Cardiac muscle cell (in vitro differentiated cells and primary cell): Measurements from ENCODE around the gene WDFY4. TPM values are rescaled to one million over a fixed set of nuclear protein-coding genes. Genes with fewer than 3 reads are reported as not detected.

Experiments
- DNase-seq, 2 donors: peaks; one replicate each; pipeline versions ENCODE4 v3.0.0 to v3.0.0-alpha.2; 2010 to 2017; ENCODE audit warnings: low read depth in 1 of 2, low spot score in 1 of 2
- H3K27ac ChIP-seq: fragments of 200-600 bp; sonication (generic); 2 replicates; pipeline ENCODE4 v1.5.1; 2016
- H3K27me3 ChIP-seq: fragments of 200-600 bp; sonication (generic); 2 replicates; pipeline ENCODE4 v1.6.0; 2016; ENCODE audit warnings: control low read depth
- H3K36me3 ChIP-seq: fragments of 200-600 bp; sonication (generic); 2 replicates; pipeline ENCODE4 v1.5.1; 2016; ENCODE audit warnings: control low read depth
- H3K4me1 ChIP-seq: fragments of 200-600 bp; sonication (generic); 2 replicates; pipeline ENCODE4 v1.8.1; 2017; ENCODE audit warnings: low read depth, mild to moderate bottlenecking, mixed run types
- H3K4me3 ChIP-seq: fragments of 200-600 bp; sonication (generic); 2 replicates; pipeline ENCODE4 v1.5.1; 2016; ENCODE audit warnings: mild to moderate bottlenecking
- H3K9me3 ChIP-seq: fragments of 200-600 bp; sonication (generic); 2 replicates; pipeline ENCODE4 v1.5.1; 2017; ENCODE audit warnings: low read depth, mild to moderate bottlenecking, control low read depth
- CTCF ChIP-seq: IDR thresholded peaks from 2 replicates; pipeline ENCODE4 v1.5.1; 2012; ENCODE audit warnings: low read depth, mild to moderate bottlenecking, low read length
- polyA plus RNA-seq: library from polyadenylated mRNA; unstranded; fragments of >200 nt; fragmentation: Nextera tagmentation; extraction: Ambion mirVana; gene quantifications from 2 replicates; pipeline ENCODE4 v1.2.1, GENCODE V29; 2016
- total RNA-seq: library from RNA; depleted of rRNA; stranded (reverse); fragments of >200 nt; gene quantifications from 2 replicates; pipeline ENCODE4 v1.2.3, GENCODE V29; 2016

The WDFY4 gene
- total and polyA plus RNA-seq, 2 experiments from 2014 or later: not detected

DNA sequence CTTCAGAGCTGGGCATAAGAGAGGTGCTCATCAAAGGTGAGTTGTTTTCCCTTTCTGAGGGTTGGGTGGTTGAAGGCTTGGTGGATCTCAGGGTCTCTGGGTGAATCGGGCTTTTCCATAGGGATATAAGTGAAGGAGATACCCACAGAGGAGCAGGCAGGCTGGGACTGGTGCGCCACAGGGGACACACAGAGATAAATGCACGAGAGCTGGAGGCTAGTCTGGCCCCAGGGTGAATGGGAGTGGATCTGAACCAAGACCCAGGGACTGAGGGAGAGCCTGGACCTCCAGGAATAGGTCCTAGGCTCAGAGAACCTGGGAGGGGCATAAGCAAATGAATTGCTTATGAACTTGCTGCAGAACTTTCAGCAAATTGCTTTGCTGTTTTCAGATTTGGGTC lies 193.4 kb downstream of the WDFY4 start:
- DNase-seq: no peak
- Histone ChIP-seq H3K27me3 (no peaks in the 10 kb centered on the region), H3K36me3 (no peaks in the 10 kb centered on the region), H3K9me3 (no peaks in the 10 kb centered on the region), H3K4me3 (no peak overlapping the region), H3K27ac (no peak overlapping the region), H3K4me1 (no peaks in the 10 kb centered on the region)
- TF ChIP-seq CTCF: no peak

GRCh38 chr10:48879451-48879850 lies 194.8 kb downstream of the WDFY4 start:
- no peak for DNase-seq
- Histone ChIP-seq H3K36me3 (no peaks in the 10 kb centered on the region), H3K27ac (no peak overlapping the region), H3K9me3 (no peaks in the 10 kb centered on the region), H3K4me1 (no peaks in the 10 kb centered on the region), H3K27me3 (no peaks in the 10 kb centered on the region), H3K4me3 (no peak overlapping the region)
- TF ChIP-seq CTCF: no peak

GRCh38 chr10:48880016-48880705 lies 195.5 kb downstream of the WDFY4 start:
- no peak overlapping the region for H3K27ac ChIP-seq
- no peaks in the 10 kb centered on the region for H3K9me3 ChIP-seq
- H3K36me3 ChIP-seq: no peaks in the 10 kb centered on the region
- no peak for DNase-seq
- H3K27me3 ChIP-seq: no peaks in the 10 kb centered on the region
- no peak overlapping the region for H3K4me3 ChIP-seq
- TF ChIP-seq CTCF: no peak
- H3K4me1 ChIP-seq: no peaks in the 10 kb centered on the region

- Histone ChIP-seq H3K4me1 (no peaks in the 10 kb centered on the region), H3K4me3 (no peak overlapping the region), H3K9me3 (no peaks in the 10 kb centered on the region), H3K36me3 (no peaks in the 10 kb centered on the region), H3K27ac (no peak overlapping the region), H3K27me3 (peaks cover 5% of the 10 kb centered on the region)
- no peak for DNase-seq
- TF ChIP-seq CTCF: no peak
Measured at GRCh38 chr10:48881937-48882336, 197.3 kb downstream of the WDFY4 start.

DNA sequence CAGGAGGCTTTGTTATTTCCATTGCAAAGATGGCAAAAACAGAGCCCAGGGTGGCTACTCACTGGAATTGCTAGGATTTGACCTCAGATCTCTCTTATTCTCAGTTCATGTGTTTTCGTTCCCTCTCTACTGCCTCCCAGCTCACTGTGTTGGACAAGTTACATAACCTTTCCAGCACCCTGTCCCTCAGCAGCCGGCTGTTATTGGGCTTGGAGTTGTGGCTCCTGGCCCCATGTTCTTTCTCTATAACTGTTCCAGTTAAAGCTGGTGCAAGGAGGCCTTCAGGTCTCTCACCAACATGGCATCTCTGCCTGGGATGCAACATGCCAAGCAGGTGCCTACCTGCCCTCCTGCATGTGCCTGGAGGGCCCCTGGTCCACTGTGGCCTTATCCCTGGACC lies 198.2 kb downstream of the WDFY4 start:
- TF ChIP-seq CTCF: no peak
- H3K9me3 ChIP-seq: no peaks in the 10 kb centered on the region
- no peak for DNase-seq

More for the DNA sequence above, 198.2 kb downstream of the WDFY4 start:
- no peak overlapping the region for H3K27ac ChIP-seq
- no peaks in the 10 kb centered on the region for H3K36me3 ChIP-seq
- H3K4me3 ChIP-seq: no peak overlapping the region
- no peaks in the 10 kb centered on the region for H3K4me1 ChIP-seq
- H3K27me3 ChIP-seq: peaks cover 6% of the 10 kb centered on the region
